ENCODE data around the gene CYP1A1. TPM values are rescaled to one million over a fixed set of nuclear protein-coding genes. Genes with fewer than 3 reads are reported as not detected.

Gene CYP1A1
- total and polyA plus RNA-seq, 4 donors: 0.19 to 4.4 (median 1.2) TPM

DNA sequence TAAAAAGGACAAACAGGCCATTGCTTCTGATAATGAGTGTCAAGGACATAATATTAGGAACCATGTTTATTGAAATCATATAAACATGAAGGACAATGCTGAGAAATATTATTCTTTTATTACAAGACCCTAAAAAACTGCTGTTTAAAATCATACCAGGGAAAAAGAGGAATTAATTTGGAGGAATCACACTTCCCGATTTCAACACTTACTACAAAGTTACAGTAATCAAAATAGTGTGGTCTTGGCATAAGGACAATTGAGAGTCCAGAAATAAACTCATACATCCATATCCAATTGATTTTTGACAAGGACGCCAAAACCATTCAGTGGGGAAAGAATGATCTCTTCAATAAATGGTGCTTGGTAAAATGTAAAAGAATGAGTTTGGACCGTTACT is 13.0 kb downstream of the CYP1A1 start:
- TF ChIP-seq, protein P1, sequence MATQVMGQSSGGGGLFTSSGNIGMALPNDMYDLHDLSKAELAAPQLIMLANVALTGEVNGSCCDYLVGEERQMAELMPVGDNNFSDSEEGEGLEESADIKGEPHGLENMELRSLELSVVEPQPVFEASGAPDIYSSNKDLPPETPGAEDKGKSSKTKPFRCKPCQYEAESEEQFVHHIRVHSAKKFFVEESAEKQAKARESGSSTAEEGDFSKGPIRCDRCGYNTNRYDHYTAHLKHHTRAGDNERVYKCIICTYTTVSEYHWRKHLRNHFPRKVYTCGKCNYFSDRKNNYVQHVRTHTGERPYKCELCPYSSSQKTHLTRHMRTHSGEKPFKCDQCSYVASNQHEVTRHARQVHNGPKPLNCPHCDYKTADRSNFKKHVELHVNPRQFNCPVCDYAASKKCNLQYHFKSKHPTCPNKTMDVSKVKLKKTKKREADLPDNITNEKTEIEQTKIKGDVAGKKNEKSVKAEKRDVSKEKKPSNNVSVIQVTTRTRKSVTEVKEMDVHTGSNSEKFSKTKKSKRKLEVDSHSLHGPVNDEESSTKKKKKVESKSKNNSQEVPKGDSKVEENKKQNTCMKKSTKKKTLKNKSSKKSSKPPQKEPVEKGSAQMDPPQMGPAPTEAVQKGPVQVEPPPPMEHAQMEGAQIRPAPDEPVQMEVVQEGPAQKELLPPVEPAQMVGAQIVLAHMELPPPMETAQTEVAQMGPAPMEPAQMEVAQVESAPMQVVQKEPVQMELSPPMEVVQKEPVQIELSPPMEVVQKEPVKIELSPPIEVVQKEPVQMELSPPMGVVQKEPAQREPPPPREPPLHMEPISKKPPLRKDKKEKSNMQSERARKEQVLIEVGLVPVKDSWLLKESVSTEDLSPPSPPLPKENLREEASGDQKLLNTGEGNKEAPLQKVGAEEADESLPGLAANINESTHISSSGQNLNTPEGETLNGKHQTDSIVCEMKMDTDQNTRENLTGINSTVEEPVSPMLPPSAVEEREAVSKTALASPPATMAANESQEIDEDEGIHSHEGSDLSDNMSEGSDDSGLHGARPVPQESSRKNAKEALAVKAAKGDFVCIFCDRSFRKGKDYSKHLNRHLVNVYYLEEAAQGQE (IDR thresholded peaks at IDR 0.05): no peak
- Histone ChIP-seq H3K36me3 (ENCODE audit: control insufficient read depth in 4 of 4, insufficient read depth in 3 of 4, low read depth in 1 of 4, low read length in 3 of 4) (no peaks in the 10 kb centered on the region), H3K9me3 (ENCODE audit: control insufficient read depth in 4 of 4, low read length in 3 of 4) (no peaks in the 10 kb centered on the region), H3K4me1 (ENCODE audit: control insufficient read depth in 4 of 4, insufficient read depth in 4 of 4, low read length in 3 of 4) (no peaks in the 10 kb centered on the region), H3K9ac (ENCODE audit: low read depth in 1 of 2, low read length in 2 of 2) (no peak overlapping the region), H3K27me3 (ENCODE audit: control insufficient read depth in 4 of 4, insufficient read depth in 4 of 4, low read length in 3 of 4) (no peaks in the 10 kb centered on the region), H3K27ac (ENCODE audit: low read depth in 1 of 2, low read length in 2 of 2) (no peak overlapping the region), H3K4me3 (ENCODE audit: low read depth in 1 of 3, low read length in 3 of 3) (no peak overlapping the region)
- 59% methylated on average over 3 of the region's 3 CpGs for WGBS
- no peak for DNase-seq (ENCODE audit: low spot score)

DNA sequence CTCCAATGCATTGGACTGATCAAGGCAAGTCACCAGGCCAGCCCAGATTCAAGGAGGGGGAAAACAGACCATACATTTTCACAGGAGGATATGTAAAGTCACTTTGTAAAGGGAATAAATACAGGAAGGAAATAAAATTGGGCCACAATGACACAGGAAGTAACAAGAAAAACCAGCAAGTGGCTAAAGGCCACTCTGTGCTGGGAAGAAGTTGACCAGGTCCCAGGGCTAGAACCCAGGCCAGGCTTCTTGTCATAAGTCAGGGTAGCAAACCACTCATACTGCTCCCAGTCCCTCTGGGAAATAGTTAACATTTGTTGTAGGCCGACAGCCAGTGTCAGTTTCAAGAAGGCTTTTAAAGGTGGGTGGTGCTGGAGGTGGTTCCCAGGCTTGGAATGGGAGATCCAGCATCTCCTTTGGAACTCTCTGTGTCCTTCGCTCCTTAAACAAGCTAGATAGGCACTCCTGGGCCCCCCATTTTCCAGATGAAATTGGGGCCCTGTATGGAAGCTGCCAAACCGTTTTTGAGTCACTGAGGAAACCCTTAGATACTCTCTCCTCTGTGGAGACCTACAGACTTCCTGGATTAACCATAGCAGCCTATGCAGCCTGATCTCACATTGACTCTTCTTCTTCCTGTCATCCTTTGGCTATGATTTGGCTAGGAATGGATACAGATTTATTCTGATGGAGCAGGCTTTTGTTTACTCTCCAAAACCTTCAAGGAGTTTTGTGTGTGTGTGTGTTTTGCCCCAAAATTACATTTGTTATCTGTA is 14.8 kb downstream of the CYP1A1 start:
- TF ChIP-seq HNF4A (conservative IDR thresholded peaks at IDR 0.05) (no peak), JUND (IDR thresholded peaks at IDR 0.05) (no peak), YY1 (IDR thresholded peaks at IDR 0.05) (no peak), EGR1 (IDR thresholded peaks at IDR 0.05; ENCODE audit: low read depth in 2 of 2) (no peak), NR2F2 (IDR thresholded peaks at IDR 0.05) (no peak), GABPA (IDR thresholded peaks at IDR 0.05 in 1 of 2, conservative IDR thresholded peaks at IDR 0.05 in 1 of 2) (no peak), RXRA (IDR thresholded peaks at IDR 0.05) (no peak), FOXA1 (IDR thresholded peaks at IDR 0.05) (no peak)
- TF ChIP-seq, protein P2, sequence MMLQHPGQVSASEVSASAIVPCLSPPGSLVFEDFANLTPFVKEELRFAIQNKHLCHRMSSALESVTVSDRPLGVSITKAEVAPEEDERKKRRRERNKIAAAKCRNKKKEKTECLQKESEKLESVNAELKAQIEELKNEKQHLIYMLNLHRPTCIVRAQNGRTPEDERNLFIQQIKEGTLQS (IDR thresholded peaks at IDR 0.05): no peak
- TF ChIP-seq, protein P3, sequence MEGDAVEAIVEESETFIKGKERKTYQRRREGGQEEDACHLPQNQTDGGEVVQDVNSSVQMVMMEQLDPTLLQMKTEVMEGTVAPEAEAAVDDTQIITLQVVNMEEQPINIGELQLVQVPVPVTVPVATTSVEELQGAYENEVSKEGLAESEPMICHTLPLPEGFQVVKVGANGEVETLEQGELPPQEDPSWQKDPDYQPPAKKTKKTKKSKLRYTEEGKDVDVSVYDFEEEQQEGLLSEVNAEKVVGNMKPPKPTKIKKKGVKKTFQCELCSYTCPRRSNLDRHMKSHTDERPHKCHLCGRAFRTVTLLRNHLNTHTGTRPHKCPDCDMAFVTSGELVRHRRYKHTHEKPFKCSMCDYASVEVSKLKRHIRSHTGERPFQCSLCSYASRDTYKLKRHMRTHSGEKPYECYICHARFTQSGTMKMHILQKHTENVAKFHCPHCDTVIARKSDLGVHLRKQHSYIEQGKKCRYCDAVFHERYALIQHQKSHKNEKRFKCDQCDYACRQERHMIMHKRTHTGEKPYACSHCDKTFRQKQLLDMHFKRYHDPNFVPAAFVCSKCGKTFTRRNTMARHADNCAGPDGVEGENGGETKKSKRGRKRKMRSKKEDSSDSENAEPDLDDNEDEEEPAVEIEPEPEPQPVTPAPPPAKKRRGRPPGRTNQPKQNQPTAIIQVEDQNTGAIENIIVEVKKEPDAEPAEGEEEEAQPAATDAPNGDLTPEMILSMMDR (IDR thresholded peaks at IDR 0.05; ENCODE audit: low read depth, low read length, missing input control): no peak
- TF ChIP-seq, protein P1 (IDR thresholded peaks at IDR 0.05): no peak
- TF ChIP-seq, protein P4, sequence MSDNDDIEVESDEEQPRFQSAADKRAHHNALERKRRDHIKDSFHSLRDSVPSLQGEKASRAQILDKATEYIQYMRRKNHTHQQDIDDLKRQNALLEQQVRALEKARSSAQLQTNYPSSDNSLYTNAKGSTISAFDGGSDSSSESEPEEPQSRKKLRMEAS (IDR thresholded peaks at IDR 0.05): no peak
- H3K9me3 ChIP-seq (ENCODE audit: control insufficient read depth in 4 of 4, low read length in 3 of 4): no peaks in the 10 kb centered on the region
- H3K27ac ChIP-seq (ENCODE audit: low read depth in 1 of 2, low read length in 2 of 2): no peak overlapping the region
- WGBS: 63% methylated on average over 3 of the region's 3 CpGs
- no peaks in the 10 kb centered on the region for H3K27me3 ChIP-seq (ENCODE audit: control insufficient read depth in 4 of 4, insufficient read depth in 4 of 4, low read length in 3 of 4)
- no peaks in the 10 kb centered on the region for H3K36me3 ChIP-seq (ENCODE audit: control insufficient read depth in 4 of 4, insufficient read depth in 3 of 4, low read depth in 1 of 4, low read length in 3 of 4)
- no peak overlapping the region for H3K9ac ChIP-seq (ENCODE audit: low read depth in 1 of 2, low read length in 2 of 2)
- H3K4me3 ChIP-seq (ENCODE audit: low read depth in 1 of 3, low read length in 3 of 3): no peak overlapping the region
- DNase-seq (ENCODE audit: low spot score): no peak
- no peaks in the 10 kb centered on the region for H3K4me1 ChIP-seq (ENCODE audit: control insufficient read depth in 4 of 4, insufficient read depth in 4 of 4, low read length in 3 of 4)
